Left colon (tissue), 2 donors: Measurements from ENCODE around the gene GDPD1. TPM values are rescaled to one million over a fixed set of nuclear protein-coding genes. Genes with fewer than 3 reads are reported as not detected.
"Not testable (repeated sequence)": the region's sequence is repeated elsewhere in the genome, so short reads cannot be mapped to it uniquely, and the experiment has no call there.

Experiments used
- ATAC-seq: fragments of 200-7000 bp; cut with Tn5 transposase; one replicate; pipeline ENCODE4 v1.9.1; 2020; ENCODE audit warnings: mild to moderate bottlenecking, moderate library complexity
- DNase-seq, 2 donors: peaks; one replicate each; pipeline ENCODE4 v3.0.0-alpha.2; 2020
- intact Hi-C, 2 donors: fragments of 100-400 bp; cut with DNase I in 1 of 2; cut with micrococcal nuclease in 1 of 2; formaldehyde crosslinking; loops; one replicate each; pipeline versions ENCODE4 v1.11.2 to v1.14.0; 2022; cut with DNase I, micrococcal nuclease
- long read RNA-seq: library from polyadenylated mRNA; unstranded; transcript quantifications from one replicate; pipeline ENCODE4 v2.0.0, GENCODE V29; 2021
- total RNA-seq, 2 donors: library from RNA; stranded (reverse); fragmentation: NEBNext Ultra II Directional; extraction: Animal tissue kit (Norgen Biotek cat#: 25700); gene quantifications; one replicate each; pipeline ENCODE4 v1.2.1, GENCODE V29; 2021
- donor health status: DM: no; HTN: no; CAD: no.
- donor health status: DM: yes; HTN: yes; CAD: no.

The GDPD1 gene
- total RNA-seq = 1 to 10 TPM; 3.9 TPM
- long read RNA-seq, partial matches to known transcripts = 0 of 1 reads
- long read RNA-seq, other reads (novel, unspliced or antisense) = 0 of 1 reads

DNA sequence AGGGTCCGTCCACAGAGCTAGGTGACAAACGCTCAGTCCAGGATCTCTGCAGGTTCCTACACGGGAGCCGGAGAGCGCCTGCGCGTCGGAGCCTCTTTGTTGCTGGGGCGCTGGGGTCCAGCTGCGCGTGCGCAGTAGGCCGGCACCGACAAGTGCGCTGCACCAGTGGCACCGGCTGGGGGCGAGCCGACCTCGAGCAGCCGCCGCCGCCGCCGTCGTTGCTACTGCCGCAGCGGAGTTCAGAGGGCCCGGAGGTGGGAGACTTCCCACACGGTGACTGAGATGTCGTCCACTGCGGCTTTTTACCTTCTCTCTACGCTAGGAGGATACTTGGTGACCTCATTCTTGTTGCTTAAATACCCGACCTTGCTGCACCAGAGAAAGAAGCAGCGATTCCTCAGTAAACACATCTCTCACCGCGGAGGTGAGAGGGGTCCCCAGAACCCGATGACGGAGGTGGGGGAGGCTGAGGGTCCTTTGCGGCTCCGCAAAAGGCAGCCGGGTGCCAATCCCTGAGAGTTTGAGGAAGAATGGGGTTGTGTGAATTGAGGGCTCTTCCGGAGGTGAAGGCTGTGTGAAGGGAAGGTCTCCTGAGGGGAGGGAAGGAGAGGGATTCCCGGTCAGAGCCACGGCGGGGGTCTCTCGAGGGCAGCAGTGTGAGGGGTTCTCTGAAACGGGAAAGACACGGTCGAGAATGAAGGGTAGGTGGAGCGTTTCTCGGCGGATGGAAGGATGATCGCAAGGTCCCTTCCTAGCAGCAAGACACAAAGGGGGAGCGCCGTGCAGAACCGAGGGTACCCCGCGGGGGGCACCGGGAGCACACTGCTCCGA, at the start of gene GDPD1:
GDPD1 (plus strand) TSS at position 184 of the 831 bp plus-strand sequence; CDS start at position 283, 99 bp downstream.
- DNase-seq (peak; percentile 94 to 98), ATAC-seq (peak; percentile 96)
- intact Hi-C loops = no loop called here

DNA sequence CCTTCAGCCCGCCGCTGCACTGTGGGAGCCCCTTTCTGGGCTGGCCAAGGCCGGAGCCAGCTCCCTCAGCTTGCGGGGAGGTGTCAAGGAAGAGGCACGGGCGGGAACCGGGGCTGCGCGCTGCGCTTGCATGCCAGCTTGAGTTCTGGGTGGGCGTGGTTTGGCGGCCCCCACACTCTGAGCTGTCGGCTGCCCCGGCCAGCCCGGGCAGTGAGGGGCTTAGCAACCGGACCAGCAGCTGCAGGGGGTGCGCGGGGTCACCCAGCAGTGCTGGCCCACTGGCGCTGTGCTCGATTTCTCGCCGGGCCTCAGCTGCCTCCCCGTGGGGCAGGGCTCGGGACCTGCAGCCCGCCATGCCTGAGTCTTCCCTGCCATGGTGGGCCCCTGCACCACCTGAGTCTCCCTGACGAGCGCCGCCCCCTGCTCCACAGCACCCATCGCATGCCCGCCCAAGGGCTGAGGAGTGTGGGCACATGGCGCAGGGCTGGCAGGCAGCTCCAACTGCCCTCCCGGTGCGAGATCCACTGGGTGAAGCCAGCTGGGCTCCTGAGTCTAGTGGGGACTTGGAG, 47.8 kb upstream of the GDPD1 start:
- ATAC-seq = no peak
- no peak for DNase-seq
- intact Hi-C loops = no loop called here

DNA sequence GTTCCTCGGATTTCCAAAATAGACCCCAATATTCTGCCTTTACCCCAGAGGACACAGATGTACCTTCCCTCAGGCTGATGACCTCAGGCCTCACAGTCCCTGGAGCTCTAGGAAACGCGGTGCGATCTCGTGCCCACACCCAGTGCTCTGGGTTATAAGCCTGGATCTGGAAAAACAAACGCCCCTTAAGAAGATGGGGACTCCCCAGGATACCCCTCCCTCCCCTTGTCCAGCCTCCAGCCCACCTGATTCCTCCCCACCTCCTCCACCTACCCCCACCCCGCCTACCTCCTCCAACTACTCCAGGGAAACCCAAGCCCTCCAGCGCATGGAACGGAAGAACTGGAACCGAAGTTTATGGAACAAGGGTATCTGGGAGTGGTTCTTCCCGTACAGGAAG, 45.6 kb upstream of the GDPD1 start:
- ATAC-seq (no peak), DNase-seq (no peak)
- intact Hi-C loops = no loop called here

DNA sequence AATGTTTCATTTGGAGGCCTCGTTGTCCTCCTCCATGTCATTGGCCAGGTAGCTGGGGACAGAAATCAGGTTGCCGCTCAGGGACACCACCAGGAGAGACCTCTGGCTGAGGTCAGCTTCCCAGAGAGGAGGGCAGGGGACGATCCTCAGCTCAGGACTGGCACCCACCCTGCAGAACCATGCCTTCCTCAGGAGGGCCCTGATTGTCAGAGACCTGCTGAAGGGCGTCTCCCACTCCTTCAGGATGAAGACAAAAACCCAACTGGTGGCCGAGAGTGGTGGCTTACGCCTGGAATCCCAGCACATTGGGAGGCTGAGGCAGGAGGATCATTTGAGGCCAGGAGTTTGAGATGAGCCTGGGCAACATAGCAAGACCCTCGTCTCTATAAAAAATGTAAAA, 45.2 kb upstream of the GDPD1 start:
- intact Hi-C loops = no loop called here
- no peak for DNase-seq

DNA sequence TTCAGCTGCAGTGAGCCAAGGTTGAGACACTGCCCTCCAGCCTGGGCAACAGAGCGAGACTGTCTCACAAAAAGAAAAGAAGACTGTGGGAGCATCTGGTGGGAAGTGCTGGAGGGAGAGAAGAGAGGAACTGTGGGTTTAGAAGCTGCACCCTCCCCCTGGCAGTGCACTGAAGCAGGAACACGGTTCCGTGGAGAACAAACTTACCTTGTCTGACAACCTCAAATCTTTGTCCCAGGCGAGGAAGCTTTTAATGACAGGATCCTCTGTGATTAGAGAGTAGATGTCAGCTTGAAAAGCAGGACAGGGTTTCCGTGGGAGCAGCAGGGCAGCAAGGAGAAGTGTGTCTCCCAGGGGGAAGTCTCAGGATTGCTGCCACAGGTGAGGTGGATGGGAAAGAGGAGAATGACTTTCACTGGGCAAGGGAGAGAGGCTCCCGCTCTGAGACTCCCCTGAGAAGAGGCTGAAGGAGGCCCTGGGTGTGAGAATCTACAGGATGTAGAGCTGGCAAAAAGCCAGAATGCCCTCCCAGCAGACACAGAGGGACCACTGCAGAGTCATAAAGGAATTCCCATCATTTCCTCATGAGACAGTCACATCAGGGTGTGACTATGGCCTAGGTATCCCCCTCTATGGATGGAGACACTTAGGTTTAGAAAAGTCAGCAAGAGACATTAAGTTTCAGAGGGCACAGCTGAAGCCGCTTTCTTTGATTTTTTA, 41.9 kb upstream of the GDPD1 start:
- ATAC-seq = no peak
- intact Hi-C loops = no loop called here
- no peak for DNase-seq

More for the DNA sequence above, 45.2 kb upstream of the GDPD1 start:
- ATAC-seq = no peak

DNA sequence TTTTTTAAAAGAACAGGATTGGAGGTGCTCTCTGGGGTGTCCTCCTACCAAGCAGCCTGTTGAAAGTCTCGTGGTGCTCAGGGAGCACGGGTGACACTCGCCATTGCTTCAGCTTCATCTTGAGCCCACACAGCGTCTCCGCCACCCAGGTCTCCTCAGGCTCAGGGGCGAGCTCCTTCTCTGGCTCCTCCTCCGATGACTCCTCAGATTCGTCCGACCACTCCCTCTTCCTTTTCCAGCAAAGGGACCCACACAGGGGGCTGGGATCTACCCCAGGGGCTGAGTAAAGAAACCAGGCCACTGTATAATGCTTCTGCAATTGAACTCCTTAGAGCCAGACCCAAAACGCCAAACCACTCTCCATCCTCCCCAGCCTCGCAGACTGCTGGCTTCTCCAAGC, 40.7 kb upstream of the GDPD1 start:
- intact Hi-C loops, ATAC-seq, DNase-seq: not testable (repeated sequence)

DNA sequence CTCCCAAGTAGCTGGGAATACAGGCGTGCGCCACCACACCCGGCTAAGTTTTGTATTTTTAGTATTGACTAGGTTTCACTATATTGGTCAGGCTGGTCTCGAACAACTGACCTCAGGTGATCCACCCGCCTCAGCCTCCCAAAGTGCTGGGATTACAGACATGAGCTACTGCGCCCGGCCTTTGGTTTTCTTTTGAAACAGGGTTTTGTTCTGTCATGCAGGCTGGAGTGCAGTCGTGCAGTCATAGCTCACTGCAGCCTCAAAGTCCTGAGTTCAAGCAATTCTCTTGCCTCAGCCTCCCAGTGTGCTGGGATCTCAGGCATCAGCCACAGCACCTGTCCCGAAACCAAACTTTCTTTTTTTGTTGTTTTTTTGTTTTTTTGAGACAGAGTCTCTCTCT, 39.7 kb upstream of the GDPD1 start:
- intact Hi-C loops = no loop called here
- ATAC-seq = no peak
- no peak for DNase-seq

DNA sequence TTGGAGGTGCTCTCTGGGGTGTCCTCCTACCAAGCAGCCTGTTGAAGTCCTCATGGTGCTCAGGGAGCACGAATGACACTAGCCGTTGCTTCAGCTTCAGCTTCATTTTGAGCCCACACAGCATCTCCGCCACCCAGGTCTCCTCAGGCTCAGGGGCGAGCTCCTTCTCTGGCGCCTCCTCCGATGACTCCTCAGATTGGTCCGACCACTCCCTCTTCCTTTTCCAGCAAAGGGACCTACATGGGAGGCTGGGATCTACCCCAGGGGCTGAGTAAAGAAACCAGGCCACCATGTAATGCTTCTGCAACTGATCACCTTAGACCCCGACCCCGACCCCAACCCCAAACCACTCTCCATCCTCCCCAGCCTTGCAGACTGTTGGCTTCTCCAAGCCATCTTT, 38.8 kb upstream of the GDPD1 start:
- intact Hi-C loops = no loop called here
- DNase-seq (no peak), ATAC-seq (no peak)

DNA sequence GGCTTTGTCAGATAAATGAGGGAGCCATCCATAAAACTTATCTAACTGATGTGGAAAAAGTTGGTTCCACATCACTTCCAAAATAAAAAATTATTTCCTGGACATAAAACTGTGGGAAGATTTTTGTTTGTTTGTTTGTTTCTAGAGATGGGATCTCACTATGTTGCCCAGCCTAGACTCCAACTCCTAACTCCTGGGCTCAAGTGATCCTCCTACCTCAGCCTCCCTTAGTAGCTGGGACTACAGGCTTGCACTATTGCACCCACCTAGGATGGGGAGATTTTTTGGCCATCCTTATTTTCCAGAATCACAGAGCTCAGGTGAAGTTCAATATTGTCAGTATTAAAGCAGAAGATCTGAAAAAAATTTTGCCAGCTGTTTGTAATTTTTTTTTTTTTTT, 34.3 kb upstream of the GDPD1 start:
- ATAC-seq (no peak), DNase-seq (no peak)
- intact Hi-C loops = no loop called here

DNA sequence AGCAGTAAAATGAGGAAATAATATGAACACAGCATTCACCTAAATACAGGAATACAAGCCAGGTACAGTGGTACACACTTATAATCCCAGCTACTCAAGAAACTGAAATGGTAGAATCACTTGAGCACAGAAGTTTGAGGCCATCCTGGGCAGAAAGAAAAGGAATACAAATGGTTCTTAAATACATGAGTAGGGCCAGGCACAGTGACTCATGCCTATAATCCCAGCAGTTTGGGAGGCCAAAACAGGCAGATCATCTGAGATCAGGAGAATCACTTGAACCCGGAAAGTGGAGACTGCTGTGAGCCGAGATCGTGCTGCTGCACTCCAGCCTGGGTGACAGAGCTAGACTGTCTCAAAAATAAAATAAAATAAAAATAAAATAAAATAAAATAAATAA, 33.5 kb upstream of the GDPD1 start:
- intact Hi-C loops = no loop called here
- ATAC-seq = no peak

DNA sequence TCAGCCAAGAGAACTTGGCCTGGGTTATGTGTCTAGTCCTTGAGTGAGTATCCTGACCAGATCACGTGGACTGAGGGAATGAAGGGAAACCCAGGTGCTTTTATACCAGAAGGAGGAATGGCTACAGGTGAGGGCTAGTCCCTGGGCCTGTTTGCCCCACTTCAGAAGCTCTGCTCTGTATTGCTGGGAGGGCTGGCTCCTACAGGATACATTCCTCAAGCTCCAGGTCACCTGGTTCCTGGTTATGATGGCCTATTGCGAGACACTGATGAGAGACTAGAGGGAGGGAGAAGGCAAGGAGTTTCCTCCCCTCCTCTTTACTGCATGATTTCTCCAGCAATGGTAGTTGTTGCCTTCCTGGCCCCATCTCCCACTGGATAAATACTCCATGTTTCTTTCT, 29.5 kb upstream of the GDPD1 start:
- DNase-seq (no peak), ATAC-seq (no peak)
- intact Hi-C loops = no loop called here

More for the DNA sequence above, 33.5 kb upstream of the GDPD1 start:
- DNase-seq = no peak

DNA sequence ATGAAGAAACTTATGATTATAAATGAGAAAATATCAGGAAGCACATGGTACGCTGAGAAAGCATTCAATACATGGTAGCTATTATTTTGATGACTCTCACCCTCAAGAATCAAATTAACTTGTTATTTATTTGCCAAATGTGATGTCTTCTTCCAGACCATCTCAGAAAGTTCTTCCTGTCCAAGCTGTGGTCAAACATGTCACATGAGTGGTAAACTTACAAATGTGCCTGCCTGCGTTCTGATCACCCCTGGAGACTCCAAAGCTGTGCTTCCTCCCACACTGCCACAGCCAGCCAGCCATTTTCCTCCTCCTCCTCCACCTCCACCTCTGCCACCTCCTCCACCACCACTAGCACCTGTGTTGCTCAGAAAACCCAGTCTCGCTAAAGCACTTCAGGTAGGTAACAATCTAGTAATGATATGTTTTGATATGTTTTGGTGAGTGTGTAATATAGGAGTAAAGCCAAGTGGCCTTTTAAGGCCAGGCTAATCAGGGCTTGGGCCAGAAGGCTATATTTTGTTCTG, 26.9 kb upstream of the GDPD1 start:
- DNase-seq = no peak
- no peak for ATAC-seq
- intact Hi-C loops = no loop called here

DNA sequence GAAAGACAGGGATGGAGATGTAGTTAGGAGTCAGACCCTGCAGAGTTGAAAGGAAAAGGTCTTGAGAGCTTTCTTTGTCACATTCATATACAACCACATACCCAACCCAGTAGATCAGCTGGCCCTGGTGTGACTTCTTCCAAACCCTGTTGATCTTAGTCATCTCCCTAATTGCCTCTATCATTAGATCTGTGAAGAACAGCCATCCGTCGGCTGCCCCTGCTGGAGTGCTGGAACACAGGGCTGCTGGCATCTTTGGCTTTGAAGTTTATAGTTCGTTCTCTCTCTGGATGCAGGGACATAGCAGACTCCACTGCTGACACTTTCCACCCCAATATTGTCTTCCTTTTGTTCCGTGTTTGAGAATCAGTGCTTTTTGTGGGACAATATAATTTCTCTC, 20.9 kb upstream of the GDPD1 start:
- no peak for ATAC-seq
- intact Hi-C loops = no loop called here
- DNase-seq = no peak

DNA sequence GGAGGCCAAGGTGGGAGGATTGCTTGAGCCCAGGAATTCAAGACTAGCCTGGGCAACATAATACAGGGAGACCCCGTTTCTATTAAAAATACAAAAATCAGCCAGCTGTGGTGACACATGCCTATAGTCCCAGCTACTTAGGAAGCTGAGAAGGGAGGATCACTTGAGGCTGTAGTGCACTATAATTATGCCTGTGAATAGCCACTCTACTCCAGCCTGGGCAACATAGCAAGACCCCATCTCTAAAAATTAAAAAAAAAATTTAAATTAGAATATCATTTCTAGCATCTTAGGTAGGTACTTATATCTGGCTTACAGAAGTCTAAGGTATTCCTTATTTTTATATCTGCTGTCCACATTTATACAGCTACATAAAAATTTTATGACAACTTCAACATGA, 18.0 kb upstream of the GDPD1 start:
- ATAC-seq = no peak
- intact Hi-C loops = no loop called here
- DNase-seq = no peak

DNA sequence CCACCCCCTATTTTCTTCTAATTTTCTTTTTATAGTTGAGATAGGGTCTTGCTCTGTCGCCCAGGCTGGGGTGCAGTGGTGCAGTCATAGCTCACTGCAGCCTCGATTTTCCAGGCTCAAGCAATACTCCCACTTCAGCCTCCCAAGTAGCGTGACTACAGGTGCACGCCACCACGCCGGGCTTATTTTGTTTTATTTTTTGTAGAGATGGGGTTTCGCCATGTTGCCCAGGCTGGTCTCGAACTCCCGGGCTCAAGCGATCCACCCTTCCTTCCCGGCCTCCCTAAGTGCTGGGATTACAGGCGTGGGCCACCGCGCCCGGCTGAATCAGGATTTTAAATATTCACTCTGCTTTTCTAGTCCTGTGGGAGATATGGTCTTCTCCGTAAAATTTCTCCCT, 941 bp upstream of the GDPD1 start:
- intact Hi-C loops = no loop called here
- ATAC-seq = no peak

DNA sequence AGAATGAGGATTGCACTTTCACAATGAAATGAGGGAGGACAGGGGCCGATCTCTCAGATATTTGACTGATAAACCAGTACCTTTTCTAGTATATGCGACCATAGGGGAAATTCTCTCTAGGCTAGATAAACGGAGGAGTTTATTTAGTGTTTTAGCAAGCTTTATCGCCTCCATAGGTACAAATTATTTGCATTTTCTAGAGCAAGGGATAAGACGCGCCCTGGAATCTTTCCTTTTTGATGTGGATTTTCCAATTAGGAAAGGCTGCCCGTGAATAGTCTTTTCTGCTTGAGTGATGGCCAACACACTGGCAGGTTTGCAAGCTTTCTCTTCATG, 351 bp upstream of the GDPD1 start:
- ATAC-seq (peak; percentile 3), DNase-seq (no peak)
- intact Hi-C loops = no loop called here

More for the DNA sequence above, 941 bp upstream of the GDPD1 start:
- peak in 1 of 2 donors; percentile 6 for DNase-seq

DNA sequence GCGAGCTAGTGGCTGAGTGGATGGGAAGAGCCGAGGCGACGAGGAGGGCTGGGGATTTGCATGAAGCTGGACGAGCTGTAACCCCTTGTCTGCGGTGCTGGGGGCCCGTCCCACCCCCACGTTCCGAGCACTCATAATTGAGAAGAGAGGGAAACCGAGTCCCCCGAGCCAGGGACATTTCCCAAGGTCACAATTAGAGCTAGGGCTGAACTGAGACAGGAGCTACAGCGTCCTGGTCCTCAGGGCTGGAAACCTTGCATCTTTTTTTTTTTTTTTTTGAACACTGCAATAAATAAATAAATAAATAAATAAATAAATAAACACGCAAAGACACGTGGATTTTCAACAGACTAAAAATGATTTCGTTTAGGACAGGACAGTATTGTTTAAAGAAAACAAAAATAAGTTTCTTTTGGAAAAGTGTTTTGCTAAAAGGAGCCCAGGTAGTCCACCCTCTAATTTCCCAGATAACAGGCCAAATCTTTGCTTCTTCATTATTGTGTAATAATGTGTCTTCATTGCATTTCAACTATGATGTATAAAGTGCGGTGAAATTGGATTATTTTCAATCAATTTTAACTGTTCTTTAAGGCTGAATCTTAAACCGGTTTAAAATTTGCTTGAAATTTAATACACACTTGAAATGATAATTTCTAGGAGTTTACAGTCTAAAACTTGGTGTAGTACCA, 992 bp downstream of the GDPD1 start:
- DNase-seq = no peak
- no peak for ATAC-seq
- intact Hi-C loops = no loop called here

DNA sequence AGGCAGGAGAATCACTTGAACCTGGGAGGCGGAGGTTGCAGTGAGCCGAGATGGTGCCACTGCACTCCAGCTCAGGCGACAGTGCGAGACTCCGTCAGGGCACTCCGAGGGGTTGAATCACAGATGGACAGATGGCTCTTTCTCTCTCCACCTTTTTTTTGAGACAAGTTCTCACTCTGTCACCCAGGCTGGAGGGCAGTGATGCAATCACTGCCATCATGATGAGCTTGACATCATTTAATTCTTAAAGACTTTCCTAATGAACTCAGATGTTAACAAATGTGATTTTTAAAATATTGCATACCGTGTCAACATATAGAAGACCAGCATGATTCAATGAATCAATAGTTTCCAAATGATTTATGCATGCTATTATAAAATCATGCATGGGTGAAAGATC, 3.5 kb downstream of the GDPD1 start:
- ATAC-seq = no peak
- intact Hi-C loops = no loop called here

DNA sequence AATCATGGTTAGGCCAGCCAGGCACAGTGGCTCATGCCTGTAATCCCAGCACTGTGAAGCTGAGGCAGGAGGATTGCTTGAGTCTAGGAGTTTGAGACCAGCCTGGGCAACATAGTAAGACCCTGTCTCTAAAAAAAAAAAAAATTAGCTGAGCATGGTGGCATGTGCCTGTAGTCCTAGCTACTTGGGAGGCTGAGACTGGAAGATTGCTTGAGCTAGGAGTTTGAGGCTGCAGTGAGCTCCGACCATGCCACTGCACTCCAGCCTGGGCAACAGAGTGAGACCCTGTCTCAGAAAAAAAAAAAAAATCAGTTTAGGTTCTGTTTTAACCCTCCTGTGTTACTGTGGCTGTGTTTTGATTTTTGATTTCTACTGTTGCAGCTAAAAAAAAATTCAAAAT, 8.3 kb downstream of the GDPD1 start:
- DNase-seq, ATAC-seq, intact Hi-C loops: not testable (repeated sequence)

More for the DNA sequence above, 3.5 kb downstream of the GDPD1 start:
- DNase-seq = no peak
